BE2C (cell line): Measurements from ENCODE around the gene MSI1.

ENCODE experiments used
- DNase-seq: peaks from one replicate; pipeline ENCODE4 v3.0.0-alpha.2; 2020
- H3K27me3 ChIP-seq: fragments of 250-450 bp; sonication (Bioruptor Pico); 2 replicates; pipeline ENCODE4 v1.5.1; 2020; ENCODE audit warnings: mild to moderate bottlenecking
- H3K36me3 ChIP-seq: fragments of 250-450 bp; sonication (Bioruptor Pico); 2 replicates; pipeline ENCODE4 v1.5.1; 2020; ENCODE audit warnings: mild to moderate bottlenecking
- H3K4me1 ChIP-seq: fragments of 250-450 bp; sonication (Bioruptor Pico); 2 replicates; pipeline ENCODE4 v1.5.1; 2020
- H3K4me3 ChIP-seq: 2 replicates; pipeline ENCODE4 v1.5.1; 2011; ENCODE audit warnings: low read depth, low read length
- H3K9me3 ChIP-seq: fragments of 250-450 bp; sonication (Bioruptor Pico); 2 replicates; pipeline ENCODE4 v1.5.1; 2020
- CTCF ChIP-seq: IDR thresholded peaks from 2 replicates; pipeline ENCODE4 v1.5.1; 2012; ENCODE audit warnings: mild to moderate bottlenecking, low read depth, low read length

Gene MSI1

GRCh38 chr12:120381752-120382419 is 12.9 kb upstream of the MSI1 start:
- Histone ChIP-seq H3K4me1 (no peaks in the 10 kb centered on the region), H3K4me3 (no peak overlapping the region), H3K27me3 (no peaks in the 10 kb centered on the region), H3K9me3 (no peaks in the 10 kb centered on the region), H3K36me3 (no peaks in the 10 kb centered on the region)
- no peak for DNase-seq
- no peak for TF ChIP-seq CTCF

GRCh38 chr12:120378036-120378435 is 9.1 kb upstream of the MSI1 start:
- no peak overlapping the region for H3K4me3 ChIP-seq
- H3K36me3 ChIP-seq = no peaks in the 10 kb centered on the region
- H3K27me3 ChIP-seq = peaks cover 11% of the 10 kb centered on the region; the same call in 1 of the 2 replicates
- DNase-seq = no peak
- H3K4me1 ChIP-seq = no peaks in the 10 kb centered on the region
- TF ChIP-seq CTCF = no peak
- no peaks in the 10 kb centered on the region for H3K9me3 ChIP-seq

- H3K4me3 ChIP-seq = no peak overlapping the region
- no peaks in the 10 kb centered on the region for H3K9me3 ChIP-seq
- DNase-seq = no peak
- H3K36me3 ChIP-seq = no peaks in the 10 kb centered on the region
- H3K27me3 ChIP-seq = peaks cover 14% of the 10 kb centered on the region
- no peak for TF ChIP-seq CTCF
- no peaks in the 10 kb centered on the region for H3K4me1 ChIP-seq
Observed at GRCh38 chr12:120377611-120378010, 8.6 kb upstream of the MSI1 start.

- Histone ChIP-seq H3K4me3 (no peak overlapping the region), H3K36me3 (no peaks in the 10 kb centered on the region), H3K9me3 (no peaks in the 10 kb centered on the region), H3K27me3 (peaks cover 16% of the 10 kb centered on the region), H3K4me1 (no peaks in the 10 kb centered on the region)
- DNase-seq = no peak
- no peak for TF ChIP-seq CTCF
Observed at GRCh38 chr12:120376934-120377572, 8.1 kb upstream of the MSI1 start.

- TF ChIP-seq CTCF = no peak
Observed at GRCh38 chr12:120376416-120376815, 7.5 kb upstream of the MSI1 start.

GRCh38 chr12:120376009-120376408 is 7.0 kb upstream of the MSI1 start:
- H3K27me3 ChIP-seq = peaks cover 27% of the 10 kb centered on the region
- no peak overlapping the region for H3K4me3 ChIP-seq
- DNase-seq = no peak
- H3K36me3 ChIP-seq = no peaks in the 10 kb centered on the region
- no peaks in the 10 kb centered on the region for H3K4me1 ChIP-seq
- no peak for TF ChIP-seq CTCF
- no peaks in the 10 kb centered on the region for H3K9me3 ChIP-seq

More at GRCh38 chr12:120376416-120376815, 7.5 kb upstream of the MSI1 start:
- no peaks in the 10 kb centered on the region for H3K4me1 ChIP-seq
- H3K4me3 ChIP-seq = no peak overlapping the region
- no peaks in the 10 kb centered on the region for H3K9me3 ChIP-seq
- no peak for DNase-seq
- H3K36me3 ChIP-seq = no peaks in the 10 kb centered on the region
- H3K27me3 ChIP-seq = peaks cover 23% of the 10 kb centered on the region
